Mesenchymal stem cell (in vitro differentiated cells and primary cell): ENCODE results near the gene SLIT3.

Source experiments
- DNase-seq: peaks from one replicate; pipeline ENCODE4 v3.0.0-alpha.2; 2013
- H2AFZ ChIP-seq: one replicate; pipeline ENCODE4 v1.6.1; 2013; ENCODE audit warnings: low read depth, mild to moderate bottlenecking, control low read depth, inconsistent platforms, low read length, moderate library complexity
- H2AK5ac ChIP-seq: 2 replicates; pipeline ENCODE4 v1.6.1; 2013; ENCODE audit warnings: low read length, moderate library complexity, mild to moderate bottlenecking, inconsistent platforms; ENCODE audit not compliant: severe bottlenecking
- H2BK120ac ChIP-seq: one replicate; pipeline ENCODE4 v1.6.1; 2013; ENCODE audit warnings: low read depth, mild to moderate bottlenecking, inconsistent platforms, low read length, moderate library complexity
- H2BK12ac ChIP-seq, 2 experiments: one replicate each; pipeline ENCODE4 v1.6.1; 2013; ENCODE audit warnings: inconsistent platforms in 2 of 2, low read length in 2 of 2, mild to moderate bottlenecking in 2 of 2, moderate library complexity in 2 of 2, control low read depth in 1 of 2
- H2BK15ac ChIP-seq: one replicate; pipeline ENCODE4 v1.6.1; 2013; ENCODE audit warnings: mild to moderate bottlenecking, low read depth, inconsistent platforms; ENCODE audit not compliant: poor library complexity, severe bottlenecking
- H2BK5ac ChIP-seq: 2 replicates; pipeline ENCODE4 v1.6.1; 2013; ENCODE audit warnings: low read depth, mild to moderate bottlenecking, low read length, control low read depth, inconsistent platforms; ENCODE audit not compliant: poor library complexity, severe bottlenecking
- H3K14ac ChIP-seq, 2 experiments: one replicate each; pipeline ENCODE4 v1.6.1; 2013; ENCODE audit warnings: inconsistent platforms in 2 of 2, low read length in 2 of 2, control low read depth in 1 of 2, mild to moderate bottlenecking in 1 of 2, moderate library complexity in 1 of 2
- H3K18ac ChIP-seq, 2 experiments: one replicate each; pipeline ENCODE4 v1.6.1; 2013; ENCODE audit warnings: inconsistent platforms in 2 of 2, low read length in 2 of 2, control low read depth in 1 of 2, low read depth in 1 of 2, mild to moderate bottlenecking in 1 of 2
- H3K23ac ChIP-seq, 2 experiments: one replicate each; pipeline ENCODE4 v1.6.1; 2013; ENCODE audit warnings: inconsistent platforms in 2 of 2, low read length in 2 of 2, mild to moderate bottlenecking in 2 of 2, moderate library complexity in 2 of 2, control low read depth in 1 of 2
- H3K27ac ChIP-seq: 2 replicates; pipeline ENCODE4 v1.5.1; 2013; ENCODE audit warnings: mild to moderate bottlenecking, moderate library complexity, low read length, control low read depth, inconsistent platforms; ENCODE audit not compliant: poor library complexity, severe bottlenecking
- H3K27me3 ChIP-seq, 2 experiments: 2 replicates each; pipeline versions ENCODE4 v1.6.1 to v1.7.0; 2013; ENCODE audit warnings: low read length in 2 of 2, mild to moderate bottlenecking in 2 of 2, moderate library complexity in 2 of 2, control low read depth in 1 of 2, inconsistent platforms in 1 of 2; ENCODE audit not compliant: control insufficient read depth in 1 of 2, insufficient read depth in 1 of 2
- H3K36me3 ChIP-seq, 2 experiments: 2 replicates each; pipeline versions ENCODE4 v1.6.1 to v1.7.0; 2013; ENCODE audit warnings: low read length in 2 of 2, control low read depth in 1 of 2, inconsistent platforms in 1 of 2, low read depth in 1 of 2, mild to moderate bottlenecking in 1 of 2; ENCODE audit not compliant: insufficient read depth in 2 of 2, control insufficient read depth in 1 of 2
- H3K4ac ChIP-seq, 2 experiments: one replicate each; pipeline ENCODE4 v1.6.1; 2013; ENCODE audit warnings: inconsistent platforms in 2 of 2, low read length in 2 of 2, mild to moderate bottlenecking in 2 of 2, moderate library complexity in 2 of 2, control low read depth in 1 of 2, low read depth in 1 of 2
- H3K4me1 ChIP-seq: 2 replicates; pipeline ENCODE4 v1.6.1; 2013; ENCODE audit warnings: low read depth, low read length, control low read depth; ENCODE audit not compliant: control insufficient read depth, insufficient read depth
- H3K4me2 ChIP-seq: 2 replicates; pipeline ENCODE4 v1.6.1; 2013; ENCODE audit warnings: low read length, mild to moderate bottlenecking, inconsistent platforms; ENCODE audit not compliant: poor library complexity, severe bottlenecking
- H3K4me3 ChIP-seq, 2 experiments: 2 replicates each; pipeline versions ENCODE4 v1.5.1 to v1.7.0; 2013; ENCODE audit warnings: low read length in 2 of 2, mild to moderate bottlenecking in 2 of 2, control low read depth in 1 of 2, low read depth in 1 of 2; ENCODE audit not compliant: insufficient read depth in 1 of 2
- H3K79me1 ChIP-seq: replicated peaks from 2 replicates; pipeline ENCODE4 v1.6.1; 2013; ENCODE audit warnings: mild to moderate bottlenecking, control low read depth, low read length, inconsistent platforms; ENCODE audit not compliant: poor library complexity, severe bottlenecking
- H3K9ac ChIP-seq: 2 replicates; pipeline ENCODE4 v1.7.0; 2013; ENCODE audit warnings: mild to moderate bottlenecking, low read length, moderate library complexity
- H3K9me3 ChIP-seq: 2 replicates; pipeline ENCODE4 v1.7.0; 2013; ENCODE audit warnings: mild to moderate bottlenecking, low read length; ENCODE audit not compliant: control insufficient read depth
- H4K8ac ChIP-seq: one replicate; pipeline ENCODE4 v1.6.1; 2013; ENCODE audit warnings: inconsistent platforms, mild to moderate bottlenecking, low read length, moderate library complexity
- H4K91ac ChIP-seq: one replicate; pipeline ENCODE4 v1.6.1; 2013; ENCODE audit warnings: mild to moderate bottlenecking, low read length, inconsistent platforms
- WGBS: methylation state at CpG from one replicate; pipeline ENCODE4 v1.1.7; 2013; ENCODE audit warnings: mixed read lengths; 5-methylcytosine and 5-hydroxymethylcytosine counted together

SLIT3 gene

DNA sequence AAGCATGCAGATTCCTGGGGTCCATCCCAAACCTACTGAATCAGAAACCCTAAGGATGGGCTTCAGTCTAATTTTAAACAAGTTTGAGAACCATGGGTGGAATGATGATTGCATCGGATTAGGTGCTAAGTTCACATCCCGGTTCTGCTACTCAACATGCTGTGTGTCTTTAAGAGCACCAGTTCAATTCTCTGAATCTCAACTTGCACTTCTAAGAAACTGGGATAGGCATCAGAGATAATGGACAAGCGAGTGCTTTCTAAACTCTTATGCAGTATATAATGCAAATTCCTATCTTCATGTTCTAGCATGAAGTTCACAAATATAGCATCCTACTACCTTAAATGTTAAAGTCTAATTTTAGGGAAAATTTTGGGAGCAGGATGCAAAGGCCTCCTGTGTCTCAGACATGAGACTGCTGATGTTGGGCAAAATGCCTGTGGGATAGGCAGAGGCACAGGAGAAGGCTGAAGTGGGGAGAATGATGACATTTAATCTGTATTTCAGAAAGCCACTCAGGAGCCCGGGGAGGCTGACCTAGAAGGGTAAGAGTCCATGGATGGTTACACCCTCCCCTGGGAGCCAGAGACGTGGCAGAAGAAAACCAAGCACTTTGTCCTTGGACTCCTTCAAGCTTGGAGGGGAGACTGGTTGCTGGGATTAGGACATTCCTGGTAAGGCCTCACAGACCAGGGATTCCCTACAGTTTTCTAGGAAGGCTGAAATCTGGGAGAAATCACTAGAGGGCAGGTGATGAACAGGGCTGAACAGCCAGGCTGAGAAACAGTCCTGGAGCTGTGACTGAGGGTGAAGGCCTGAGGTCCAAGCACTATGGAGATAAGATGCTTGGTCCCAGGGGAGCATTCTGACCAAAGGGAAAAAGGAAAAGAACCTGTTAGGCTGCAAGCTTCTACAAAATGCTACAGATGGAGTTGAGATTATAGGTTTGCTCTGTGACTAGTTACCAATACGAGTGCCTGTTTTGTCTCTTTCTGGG is 409.8 kb downstream of the SLIT3 start:
- Histone ChIP-seq H3K4me3 (no peak overlapping the region), H4K8ac (no peak overlapping the region), H2BK5ac (no peak overlapping the region), H3K23ac (no peak overlapping the region), H3K4me2 (no peak overlapping the region), H2BK12ac (no peak overlapping the region), H3K14ac (no peak overlapping the region), H3K79me1 (no peaks in the 10 kb centered on the region), H2BK15ac (no peak overlapping the region), H3K9ac (no peak overlapping the region), H2AFZ (no peak overlapping the region), H3K4me1 (no peaks in the 10 kb centered on the region), H2BK120ac (no peak overlapping the region), H3K27me3 (no peaks in the 10 kb centered on the region), H3K27ac (no peak overlapping the region), H3K36me3 (peaks cover 0 to 3% of the 10 kb centered on the region in 2 experiments), H3K18ac (no peak overlapping the region), H3K9me3 (no peaks in the 10 kb centered on the region), H3K4ac (no peak overlapping the region), H4K91ac (no peak overlapping the region), H2AK5ac (no peak overlapping the region)
- WGBS = 74% methylated on average over 5 of the region's 6 CpGs
- no peak for DNase-seq

DNA sequence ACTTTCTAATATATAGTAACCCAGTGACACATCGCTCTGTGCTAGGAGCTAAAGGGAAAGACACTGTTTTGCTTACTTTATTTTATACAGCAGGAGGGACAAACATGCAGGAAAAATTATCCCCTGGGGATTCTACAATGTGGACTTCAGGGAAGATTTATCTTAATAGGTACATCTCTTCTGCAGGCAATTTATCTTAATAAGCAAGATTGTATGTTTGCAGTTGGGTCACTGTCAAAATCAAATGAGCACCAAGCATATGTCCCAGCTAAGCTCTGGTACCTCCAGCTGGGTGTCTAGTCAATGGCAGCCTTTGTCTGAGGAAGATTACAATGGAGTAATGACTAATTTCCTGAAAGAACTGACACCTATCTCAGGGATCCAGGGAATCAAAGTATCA is 411.9 kb downstream of the SLIT3 start:
- Histone ChIP-seq H2BK120ac (no peak overlapping the region), H3K36me3 (peaks cover 0 to 3% of the 10 kb centered on the region in 2 experiments), H2BK15ac (no peak overlapping the region), H3K4me2 (no peak overlapping the region), H3K14ac (no peak overlapping the region), H3K4me3 (no peak overlapping the region), H2AFZ (no peak overlapping the region), H4K8ac (no peak overlapping the region), H2BK5ac (no peak overlapping the region), H3K27me3 (no peaks in the 10 kb centered on the region), H3K23ac (no peak overlapping the region), H3K18ac (no peak overlapping the region), H3K27ac (no peak overlapping the region), H3K4ac (no peak overlapping the region), H2BK12ac (no peak overlapping the region), H3K79me1 (no peaks in the 10 kb centered on the region), H2AK5ac (no peak overlapping the region), H3K9me3 (no peaks in the 10 kb centered on the region), H3K4me1 (no peaks in the 10 kb centered on the region), H3K9ac (no peak overlapping the region), H4K91ac (no peak overlapping the region)
- 83% methylated on average over 1 of the region's 1 CpG for WGBS
- no peak for DNase-seq

GRCh38 chr5:168887931-168888330 is 413.0 kb downstream of the SLIT3 start:
- H4K91ac ChIP-seq = no peak overlapping the region
- H3K18ac ChIP-seq = no peak overlapping the region
- H4K8ac ChIP-seq = no peak overlapping the region
- no peak overlapping the region for H2BK5ac ChIP-seq
- H2BK120ac ChIP-seq = no peak overlapping the region
- H3K4me3 ChIP-seq = no peak overlapping the region
- no peak overlapping the region for H2BK15ac ChIP-seq
- no peak overlapping the region for H2BK12ac ChIP-seq
- no peaks in the 10 kb centered on the region for H3K9me3 ChIP-seq
- no peak overlapping the region for H2AFZ ChIP-seq
- no peak overlapping the region for H3K14ac ChIP-seq
- H3K36me3 ChIP-seq = peaks cover 0 to 5% of the 10 kb centered on the region in 2 experiments
- 81% methylated on average over 3 of the region's 3 CpGs for WGBS
- no peak for DNase-seq
- no peak overlapping the region for H3K9ac ChIP-seq
- H3K4me2 ChIP-seq = no peak overlapping the region
- no peak overlapping the region for H3K27ac ChIP-seq
- no peak overlapping the region for H3K23ac ChIP-seq
- H2AK5ac ChIP-seq = no peak overlapping the region
- H3K4ac ChIP-seq = no peak overlapping the region
- no peaks in the 10 kb centered on the region for H3K4me1 ChIP-seq
- no peaks in the 10 kb centered on the region for H3K79me1 ChIP-seq
- no peaks in the 10 kb centered on the region for H3K27me3 ChIP-seq

DNA sequence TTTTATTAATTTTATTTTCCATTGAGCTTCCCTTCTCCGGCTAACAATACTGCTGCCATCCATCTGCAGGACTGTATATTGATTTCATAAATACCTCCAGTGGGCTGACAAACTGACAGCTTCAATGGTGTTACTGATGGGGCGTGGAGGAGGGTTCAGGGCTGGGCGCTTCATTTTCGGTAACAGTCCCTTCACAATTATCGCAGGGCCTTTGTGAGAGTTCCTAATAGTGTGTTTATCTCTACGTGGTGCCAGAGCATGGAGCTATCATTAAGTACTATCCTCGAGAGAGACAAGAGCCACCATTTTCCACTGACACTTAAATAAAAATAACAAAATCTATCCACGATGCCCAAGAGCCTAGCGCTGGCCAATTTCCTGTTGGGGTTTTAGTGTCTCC is 414.8 kb downstream of the SLIT3 start:
- WGBS = 53% methylated on average over 7 of the region's 9 CpGs
- no peak for DNase-seq
- Histone ChIP-seq H3K27me3 (no peaks in the 10 kb centered on the region), H3K18ac (no peak overlapping the region), H4K91ac (no peak overlapping the region), H3K14ac (no peak overlapping the region), H3K4me3 (no peak overlapping the region), H2BK15ac (no peak overlapping the region), H3K4ac (no peak overlapping the region), H3K27ac (no peak overlapping the region), H3K23ac (no peak overlapping the region), H3K9me3 (no peaks in the 10 kb centered on the region), H3K36me3 (peaks cover 0 to 20% of the 10 kb centered on the region in 2 experiments), H3K79me1 (no peaks in the 10 kb centered on the region), H2BK120ac (no peak overlapping the region), H4K8ac (no peak overlapping the region), H2BK12ac (no peak overlapping the region), H3K4me2 (no peak overlapping the region), H2AK5ac (no peak overlapping the region), H2AFZ (no peak overlapping the region), H3K4me1 (peaks cover 2% of the 10 kb centered on the region), H3K9ac (no peak overlapping the region), H2BK5ac (no peak overlapping the region)
